SKM-1 treated with dmso at 0.1 percent for 144 hours (cell line): ENCODE measurements around the gene ALDH3A2.

Experiments used
- DNase-seq: peaks from one replicate; lab custom pipeline; 2025; ENCODE audit not compliant: unreplicated experiment; lab: John Stamatoyannopoulos, UW

The ALDH3A2 gene

DNA sequence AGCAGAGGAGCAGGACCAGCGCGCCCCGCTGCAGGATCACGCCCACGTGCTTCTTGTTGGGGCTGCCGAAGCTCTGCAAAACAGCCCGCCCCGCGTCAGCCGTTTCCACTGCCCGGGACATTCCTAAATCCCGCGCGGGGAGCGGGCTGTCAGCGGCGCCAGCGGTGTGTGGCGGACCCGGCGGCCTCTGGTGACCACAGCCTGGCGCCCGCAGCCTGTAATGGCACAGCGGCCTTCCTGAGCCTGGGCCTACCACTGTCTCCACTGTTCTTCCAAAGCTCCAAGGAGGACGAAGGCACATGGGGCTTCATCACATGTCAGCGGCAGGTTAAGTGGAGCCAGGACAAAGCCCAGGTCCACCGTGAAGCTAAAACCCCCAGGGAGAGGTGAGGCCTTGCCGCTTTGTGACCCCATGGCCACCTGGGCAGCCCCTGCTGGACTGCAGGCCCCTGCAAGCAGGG is 65.4 kb downstream of the ALDH3A2 start:
- no peak for DNase-seq

DNA sequence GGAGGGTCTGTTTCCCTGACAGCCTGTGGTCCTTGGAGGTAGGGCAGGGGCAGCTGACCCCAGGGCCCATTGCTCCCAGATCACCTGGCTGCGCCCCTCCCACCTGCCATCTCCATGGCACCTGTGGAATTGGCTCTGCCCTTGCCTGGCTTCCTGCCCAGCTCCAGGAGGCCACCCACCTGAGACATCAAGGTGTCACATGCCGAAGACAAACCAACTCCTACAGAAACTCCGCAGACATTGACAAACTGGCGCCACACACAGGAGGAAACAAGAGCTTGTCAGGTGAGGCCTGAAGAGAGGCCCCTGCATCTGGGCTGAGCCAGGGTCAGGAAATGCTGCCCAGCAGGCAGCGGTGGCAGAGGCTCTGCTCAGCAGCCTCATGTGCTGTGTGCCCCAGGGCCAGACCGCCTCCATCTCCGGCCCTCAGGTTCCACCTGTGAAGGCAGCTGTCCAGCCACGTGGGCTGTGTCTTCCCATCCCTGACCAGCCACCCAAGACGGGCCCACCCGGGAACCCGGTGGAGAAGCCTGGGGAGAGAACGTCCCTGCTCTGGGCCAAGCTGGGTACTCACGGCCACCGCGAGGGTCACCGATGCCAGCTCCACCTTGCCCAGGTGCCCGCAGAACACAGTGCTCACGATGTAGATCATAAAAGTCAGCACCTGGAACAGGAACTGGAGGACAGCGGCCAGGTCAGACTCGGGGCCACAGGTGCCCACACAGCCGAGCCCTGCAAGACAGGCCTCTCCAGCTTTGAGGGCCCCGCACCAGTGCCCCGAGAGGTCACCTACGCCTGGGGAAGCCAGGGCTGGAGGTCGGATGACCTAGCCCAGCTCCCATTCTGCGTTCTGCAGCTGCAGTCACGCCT is 66.2 kb downstream of the ALDH3A2 start:
- no peak for DNase-seq

DNA sequence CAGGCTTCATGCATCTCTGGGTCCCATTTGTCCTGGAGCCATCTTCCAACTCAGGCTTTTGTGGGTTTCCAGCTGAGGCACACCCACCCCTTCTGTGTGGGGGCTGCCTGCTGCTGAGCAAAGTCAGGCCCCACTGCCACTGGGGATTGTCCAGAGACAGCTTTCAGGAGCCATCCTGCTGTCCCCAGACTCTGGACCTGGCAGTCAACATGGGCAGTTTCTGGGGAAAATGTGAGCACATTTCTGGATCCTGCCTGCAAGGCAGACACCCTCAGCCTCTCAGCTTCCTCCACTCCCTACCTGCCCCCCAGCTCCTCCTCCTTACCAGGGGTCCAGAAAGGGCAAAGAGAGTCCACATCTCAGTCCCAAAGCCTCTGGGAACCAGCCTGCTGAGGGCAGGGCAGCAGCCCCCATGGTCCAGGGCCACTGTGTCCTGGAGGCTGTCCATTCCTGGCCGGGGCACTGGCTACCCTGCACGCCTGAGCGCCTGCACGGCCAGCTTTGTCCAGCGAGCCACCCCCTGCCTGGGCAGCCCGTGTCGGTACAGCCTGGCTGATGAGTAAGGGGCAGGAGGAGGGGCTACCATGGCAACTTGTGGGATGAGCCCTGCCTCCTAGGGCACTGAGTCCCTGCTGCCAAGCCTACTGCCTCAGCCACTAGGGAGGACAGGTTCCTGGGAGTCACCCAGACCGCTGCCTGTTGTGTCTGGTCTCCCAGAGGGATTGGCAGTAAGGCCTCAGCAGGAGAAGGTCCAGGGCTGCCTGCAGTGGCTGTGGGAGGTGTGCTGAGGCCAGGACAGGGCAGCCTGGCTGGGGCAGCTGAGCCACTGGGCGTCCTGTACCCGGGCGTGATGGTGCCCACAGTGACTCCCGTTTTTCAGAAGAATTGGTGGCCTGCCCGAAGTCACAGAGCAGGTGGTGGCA is 67.8 kb downstream of the ALDH3A2 start, which contains the start of gene SLC47A2:
TSS of gene SLC47A2 (minus strand) at position 477 of the 923 bp plus-strand sequence. CDS start at position 448, 29 bp downstream.
- no peak for DNase-seq

DNA sequence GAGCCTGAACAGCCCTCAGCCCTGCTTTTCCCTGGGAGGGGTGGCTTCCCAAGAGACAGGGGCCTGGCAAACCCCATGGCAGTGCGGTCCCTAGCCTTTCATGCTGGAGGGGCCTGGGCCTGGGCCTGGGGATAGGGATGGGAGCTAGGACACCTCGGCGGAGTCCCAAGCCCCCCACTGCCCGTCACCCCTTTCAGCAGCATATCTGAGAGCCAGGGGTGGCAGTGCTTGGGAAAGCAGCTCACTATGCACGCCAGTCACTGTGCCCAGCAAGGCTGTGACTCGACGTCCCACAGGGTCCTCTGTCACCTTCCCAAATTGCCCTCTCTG is 68.4 kb downstream of the ALDH3A2 start:
- no peak for DNase-seq

DNA sequence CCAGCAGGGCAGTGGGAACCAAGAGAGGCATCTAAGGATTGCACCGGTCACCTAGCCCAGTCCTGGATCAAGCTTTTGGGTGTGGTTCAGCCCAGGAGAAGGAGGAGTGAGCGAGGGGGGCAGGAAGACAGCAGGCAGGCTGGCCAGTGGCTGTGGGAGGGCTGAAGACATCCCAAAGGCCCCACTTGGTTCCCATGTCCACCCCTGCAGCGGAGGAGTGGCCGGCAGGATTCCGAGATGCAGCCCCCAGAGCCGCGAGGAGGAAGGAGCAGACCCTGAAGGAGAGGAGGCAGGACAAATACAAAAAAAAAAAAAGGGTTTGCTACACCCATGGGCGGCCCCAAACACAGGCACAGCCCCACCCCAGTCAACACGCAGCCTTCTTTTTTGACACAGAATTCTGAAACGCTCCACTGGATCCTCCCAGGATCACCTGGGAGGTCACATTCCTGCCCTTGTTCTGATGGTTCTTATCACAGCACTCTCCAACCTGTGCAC is 68.9 kb downstream of the ALDH3A2 start:
- no peak for DNase-seq

DNA sequence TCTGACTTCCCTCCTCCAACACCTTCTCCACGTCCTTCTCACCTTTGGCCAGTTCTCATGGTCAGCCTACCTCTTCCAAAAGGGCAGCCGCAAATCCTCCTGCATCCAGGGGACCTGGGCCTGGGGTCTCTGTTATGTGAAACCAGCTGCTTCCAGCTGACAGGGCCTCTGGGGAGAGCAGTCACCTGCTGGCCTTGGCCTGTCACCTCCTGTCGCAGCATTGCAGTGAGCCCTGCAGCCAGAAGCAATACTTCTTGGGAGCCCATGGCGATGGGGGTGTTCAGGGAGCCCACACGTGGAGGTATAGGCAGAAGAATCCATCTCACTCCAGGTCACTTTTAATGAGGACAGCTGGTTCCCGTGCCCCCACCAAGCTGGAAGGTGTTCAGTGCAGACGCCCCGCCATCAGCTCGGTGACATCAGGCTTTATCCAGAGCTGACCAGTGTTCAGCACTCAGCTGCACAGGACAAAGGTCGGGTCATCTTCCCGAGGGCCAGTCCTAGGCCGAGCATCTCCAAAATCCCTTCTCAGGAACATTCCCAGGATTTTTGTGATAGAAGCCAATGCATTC is 69.6 kb downstream of the ALDH3A2 start:
- no peak for DNase-seq

DNA sequence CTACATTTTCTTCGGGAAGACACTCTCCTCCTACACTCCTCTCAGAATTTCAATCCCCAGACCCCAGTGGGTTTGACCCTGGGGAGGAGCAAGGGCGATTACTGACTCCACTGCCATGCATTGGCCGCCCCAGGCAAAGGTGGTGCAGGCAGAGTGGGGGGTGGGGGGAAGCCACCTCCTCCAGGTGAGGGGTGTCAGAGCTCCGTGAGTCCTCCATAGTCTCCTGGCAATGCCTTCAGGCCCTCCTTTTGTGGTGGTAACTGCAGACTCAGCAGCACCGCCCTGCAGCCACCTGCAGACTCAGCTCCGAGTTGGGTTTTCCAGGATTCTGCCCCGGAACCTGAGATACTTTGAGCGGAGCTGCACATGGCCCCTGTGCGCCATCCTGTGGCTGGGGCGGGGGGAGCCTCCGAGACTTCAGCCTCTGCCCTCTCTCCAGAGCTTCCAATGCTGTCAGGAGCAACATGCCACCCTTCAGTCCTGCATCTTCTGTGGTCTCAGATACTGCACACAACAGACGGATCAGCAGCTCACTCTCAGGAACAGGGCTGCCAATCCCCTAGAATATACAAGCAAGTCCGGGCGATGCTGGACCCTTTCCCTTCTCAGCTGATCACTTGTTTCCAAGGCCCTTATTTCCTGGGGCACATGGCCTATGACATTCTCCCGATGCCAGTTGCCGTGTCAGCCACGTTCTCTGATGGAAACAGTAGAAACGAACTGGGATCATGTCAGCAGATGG is 70.2 kb downstream of the ALDH3A2 start:
- DNase-seq, result no peak

DNA sequence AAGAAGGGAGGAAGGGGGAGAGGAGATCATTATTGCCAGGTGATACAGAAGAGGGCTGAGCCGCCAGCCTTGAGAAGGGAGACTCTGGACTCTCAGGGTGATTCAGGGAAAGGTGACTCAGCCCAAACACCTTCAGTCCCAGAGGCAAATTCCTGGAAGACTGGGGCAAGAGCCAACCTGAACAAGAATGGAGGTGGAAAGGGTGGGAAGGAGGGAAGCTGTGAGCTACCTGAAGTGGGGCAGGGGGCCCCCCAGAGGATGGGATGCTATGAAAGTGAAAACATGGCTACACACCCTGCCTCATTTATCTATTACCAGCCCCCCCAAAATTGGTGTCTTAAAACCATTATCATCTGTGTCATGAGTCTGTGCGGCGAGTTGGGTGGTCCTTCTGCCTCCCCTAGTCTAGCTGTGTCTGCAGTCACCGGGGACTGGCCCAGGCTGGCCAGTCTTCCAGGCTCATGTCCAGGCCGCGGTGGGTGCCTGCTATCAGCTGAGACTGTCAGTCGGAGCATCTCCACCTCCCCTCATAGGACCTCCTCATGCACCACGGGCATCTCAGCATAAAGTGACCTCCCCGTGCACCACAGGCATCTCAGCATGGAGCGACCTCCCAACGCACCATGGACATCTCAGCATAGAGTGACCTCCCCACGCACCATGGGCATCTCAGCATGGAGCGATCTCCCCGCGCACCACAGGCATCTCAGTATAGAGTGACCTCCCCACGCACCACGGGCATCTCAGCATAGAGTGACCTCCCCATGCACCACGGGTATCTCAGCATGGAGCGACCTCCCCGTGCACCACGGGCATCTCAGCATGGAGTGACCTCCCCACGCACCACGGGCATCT is 71.0 kb downstream of the ALDH3A2 start:
- DNase-seq, result no peak

DNA sequence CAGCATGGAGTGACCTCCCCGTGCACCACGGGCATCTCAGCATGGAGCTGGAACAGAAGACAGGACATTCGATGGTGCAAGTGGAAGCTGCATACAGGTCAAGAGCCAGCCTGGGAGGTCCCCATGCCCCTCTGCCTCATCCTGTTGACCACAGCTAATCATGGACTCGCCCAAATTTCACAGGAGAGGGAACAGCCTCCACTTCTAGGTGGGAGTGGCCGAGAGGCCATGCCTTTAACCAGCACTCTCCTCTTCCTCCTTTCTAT is 71.6 kb downstream of the ALDH3A2 start:
- DNase-seq, result no peak

DNA sequence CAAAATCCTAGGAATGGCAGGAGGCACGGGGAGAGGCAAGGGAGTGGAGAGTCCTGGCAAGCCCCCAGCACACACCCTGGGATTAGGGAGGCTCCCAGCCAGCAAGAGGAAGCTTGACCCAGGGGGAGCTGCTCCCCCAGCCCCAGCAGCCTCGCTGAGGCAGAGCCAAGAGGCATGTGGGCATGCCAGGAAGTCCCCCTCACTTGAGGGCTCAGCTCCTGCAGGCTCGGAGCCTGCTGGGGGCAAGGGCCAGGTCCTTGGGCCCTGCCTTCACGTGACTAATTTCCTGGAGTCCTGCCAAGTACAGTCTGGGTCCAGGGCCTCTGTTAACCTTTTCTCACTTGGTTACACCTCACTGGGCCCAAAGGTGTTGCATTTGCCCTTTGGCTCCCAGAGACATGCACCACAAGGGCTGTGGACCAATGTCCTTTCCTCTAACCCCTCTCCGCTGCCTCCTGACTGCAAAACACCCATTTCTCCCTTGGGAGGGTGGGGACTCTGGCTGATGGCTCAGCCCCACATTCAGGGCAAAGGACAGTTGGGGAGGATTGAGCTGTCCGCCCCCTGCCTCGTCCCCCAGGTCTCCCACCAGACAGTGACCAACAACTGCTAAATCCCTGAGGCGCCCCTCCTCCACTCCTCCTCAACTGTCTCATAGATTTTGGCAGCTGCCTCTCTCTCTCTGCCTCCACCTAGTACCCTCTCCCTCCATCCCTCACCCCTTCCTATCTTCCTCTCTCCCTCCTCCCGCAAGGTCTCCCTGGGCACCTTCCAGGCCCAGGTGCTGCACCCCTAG is 72.3 kb downstream of the ALDH3A2 start:
- DNase-seq, result no peak

DNA sequence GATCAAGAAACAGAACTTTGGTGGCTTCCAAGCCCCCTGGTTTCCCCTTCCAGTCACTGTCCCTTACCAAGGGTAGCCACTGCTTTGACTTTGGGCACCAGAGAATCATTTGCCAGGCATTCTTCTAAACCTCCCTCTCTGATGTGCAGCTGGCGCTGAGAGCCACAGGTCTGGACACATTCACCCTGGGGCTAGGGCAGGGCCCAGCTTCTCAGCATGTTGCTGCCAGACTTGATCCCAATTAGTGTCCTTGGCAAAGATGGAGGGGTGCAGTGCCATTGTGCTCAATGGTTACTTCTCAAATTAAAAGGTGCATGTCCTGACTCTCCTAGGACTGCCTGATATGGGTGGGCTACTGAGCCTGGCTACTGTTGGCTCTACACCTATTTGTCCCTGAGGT is 75.4 kb downstream of the ALDH3A2 start:
- DNase-seq, result no peak

DNA sequence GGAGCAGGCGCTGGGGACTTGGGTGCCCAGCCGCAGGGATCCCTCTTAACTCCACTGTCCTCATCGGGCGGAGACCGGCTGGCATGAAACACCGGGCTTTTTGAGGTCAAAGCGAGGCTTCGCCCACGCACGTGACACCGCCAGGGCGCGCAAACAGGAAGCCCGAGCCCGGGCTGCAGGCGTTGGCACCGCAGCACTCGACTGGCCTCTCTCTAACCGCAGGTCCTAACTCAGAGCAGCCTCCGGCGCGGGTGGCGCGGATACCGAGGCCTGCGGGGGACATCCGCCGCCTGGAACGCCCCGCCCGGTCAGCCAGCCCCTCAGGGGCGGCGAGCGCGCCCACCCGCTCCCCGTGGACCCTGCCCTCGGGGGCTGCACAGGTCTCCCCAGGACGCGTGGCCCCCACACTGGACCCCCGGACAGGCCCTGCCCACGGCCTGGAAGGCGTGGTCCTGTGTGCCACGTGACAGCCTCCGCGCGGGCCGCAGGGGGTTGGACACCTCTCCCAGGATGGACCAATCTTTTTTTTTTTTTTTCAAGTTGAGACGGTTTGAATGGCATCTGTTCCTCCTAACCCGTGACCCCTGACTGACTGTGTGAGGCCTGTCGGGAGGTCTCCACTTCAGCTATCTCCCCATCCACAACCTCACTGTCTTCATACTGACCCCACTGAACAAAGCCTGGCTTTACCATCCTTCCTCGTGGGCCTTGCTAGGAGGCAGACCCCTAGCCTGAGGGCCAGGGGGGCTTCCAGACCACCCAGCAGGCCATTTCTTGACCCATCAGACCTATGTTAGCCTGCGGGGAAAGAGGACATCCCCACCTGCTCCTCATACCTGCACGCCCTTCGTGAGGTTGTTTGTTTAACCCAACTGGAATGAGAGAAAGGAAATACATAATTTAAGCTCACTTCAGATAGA is 76.2 kb downstream of the ALDH3A2 start:
- DNase-seq, result no peak

DNA sequence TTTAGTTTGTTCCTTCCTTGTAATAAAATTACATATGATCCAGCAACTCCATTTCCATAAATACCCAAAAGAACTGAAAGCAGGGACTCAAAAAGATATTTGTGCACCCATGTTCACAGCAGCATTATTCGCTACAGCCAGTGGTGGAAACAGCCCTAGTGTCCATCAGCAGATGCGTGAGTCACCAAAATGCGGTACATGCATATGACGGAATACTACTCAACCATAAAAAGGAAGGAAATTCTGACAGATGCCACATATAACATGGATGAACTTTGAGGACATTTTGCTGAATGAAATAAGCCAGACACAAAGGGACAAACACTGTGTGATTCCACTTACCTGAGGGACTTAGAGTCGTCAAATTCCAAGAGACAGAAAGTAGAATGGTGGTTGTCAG is 76.9 kb downstream of the ALDH3A2 start:
- no peak for DNase-seq

DNA sequence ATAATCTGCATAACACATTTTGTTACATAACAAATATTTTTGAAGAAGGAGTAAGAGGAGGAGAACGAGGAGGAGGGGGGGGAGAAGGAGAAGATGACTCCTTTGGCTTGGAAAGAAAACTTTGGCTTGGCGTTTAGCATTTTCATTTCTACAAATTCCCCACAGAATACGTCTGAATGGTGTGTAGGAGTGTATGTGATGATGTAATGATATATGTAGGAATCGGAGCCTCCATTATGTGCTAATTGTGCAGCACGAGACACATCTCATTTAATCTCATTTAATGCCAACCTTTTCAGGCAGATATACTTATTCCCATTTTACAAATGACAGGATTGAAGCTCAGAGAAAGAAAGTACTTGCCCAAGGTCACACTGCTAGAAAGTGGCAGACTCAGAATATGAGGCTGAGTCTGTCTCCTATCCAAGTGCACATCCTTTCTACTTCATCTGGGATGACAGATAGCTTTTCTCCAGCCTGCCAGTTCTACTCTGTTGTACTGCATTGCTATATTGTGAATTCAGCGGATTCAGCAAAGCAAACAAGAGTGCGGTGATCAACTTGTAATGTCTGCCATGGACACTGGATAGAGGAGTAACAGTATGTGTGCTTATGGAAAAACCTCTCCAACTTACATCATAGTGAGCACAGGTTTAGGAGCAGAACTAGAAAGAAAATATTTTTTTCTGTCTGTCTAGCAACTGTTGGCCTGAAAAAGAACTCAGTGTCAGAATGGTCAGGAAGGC is 78.3 kb downstream of the ALDH3A2 start:
- no peak for DNase-seq
